GM19324 (cell line): ENCODE data around the gene LYPD3.
A peak's percentile ranks its signal among the peaks of the same experiment; 100 is the strongest.
"Not testable (repeated sequence)": the region's sequence is repeated elsewhere in the genome, so short reads cannot be mapped to it uniquely, and the experiment has no call there.

Experiments
- ATAC-seq: cut with Tn5 transposase; IDR thresholded peaks from one replicate; pipeline ENCODE4 v1.9.1; 2021; ENCODE audit warnings: mild to moderate bottlenecking, moderate library complexity; ENCODE audit not compliant: unreplicated experiment, low FRiP score

LYPD3 gene

GRCh38 chr19:43465468-43466120 lies at the start of gene LYPD3:
Gene LYPD3 (minus strand): TSS chr19:43465608. CDS start chr19:43465571, 37 bp downstream.
- no peak for ATAC-seq

- ATAC-seq, result not testable (repeated sequence)
These were observed 47.0 kb upstream of the LYPD3 start for GRCh38 chr19:43512399-43512798.

GRCh38 chr19:43511324-43511723 lies 45.9 kb upstream of the LYPD3 start:
- ATAC-seq, result no peak

GRCh38 chr19:43510713-43511112 lies 45.3 kb upstream of the LYPD3 start:
- ATAC-seq, result no peak

- ATAC-seq, result no peak
These were observed 42.5 kb upstream of the LYPD3 start for GRCh38 chr19:43507880-43508279.

- no peak for ATAC-seq
These were observed 41.2 kb upstream of the LYPD3 start for GRCh38 chr19:43506629-43507028.

- no peak for ATAC-seq
These were observed 40.5 kb upstream of the LYPD3 start for GRCh38 chr19:43505941-43506340.

GRCh38 chr19:43505186-43505456 lies 39.7 kb upstream of the LYPD3 start:
- ATAC-seq, result no peak

- peak; percentile 18 for ATAC-seq
These were observed 39.2 kb upstream of the LYPD3 start, which contains the start of gene PHLDB3 for GRCh38 chr19:43504426-43505185. Gene PHLDB3 (minus strand): TSS chr19:43504746. CDS start chr19:43504118, 628 bp downstream.

GRCh38 chr19:43503501-43504425 lies 38.4 kb upstream of the LYPD3 start:
- ATAC-seq, result peak; percentile 92

GRCh38 chr19:43502419-43502976 lies 37.1 kb upstream of the LYPD3 start:
- no peak for ATAC-seq

GRCh38 chr19:43501661-43502418 lies 36.4 kb upstream of the LYPD3 start:
- ATAC-seq, result no peak

GRCh38 chr19:43499042-43499441 lies 33.6 kb upstream of the LYPD3 start:
- no peak for ATAC-seq

- ATAC-seq, result no peak
These were observed 32.9 kb upstream of the LYPD3 start for GRCh38 chr19:43498233-43498842.

- ATAC-seq, result no peak
These were observed 31.6 kb upstream of the LYPD3 start for GRCh38 chr19:43496960-43497359.

GRCh38 chr19:43495082-43495481 lies 29.7 kb upstream of the LYPD3 start:
- no peak for ATAC-seq

- no peak for ATAC-seq
These were observed 25.4 kb upstream of the LYPD3 start for GRCh38 chr19:43490759-43491158.

GRCh38 chr19:43489979-43490599 lies 24.7 kb upstream of the LYPD3 start:
- no peak for ATAC-seq

GRCh38 chr19:43489310-43489709 lies 23.9 kb upstream of the LYPD3 start:
- ATAC-seq, result no peak
